Naive thymus-derived CD8-positive, alpha-beta T cell (primary cell): ENCODE measurements around the gene ABT1. TPM values are rescaled to one million over a fixed set of nuclear protein-coding genes. Genes with fewer than 3 reads are reported as not detected.

Experiments
- ATAC-seq, 2 donors: fragments of 150-1000 bp; cut with Tn5 transposase in 1 of 2; sonication (Bioruptor Pico), chemical (Tn5 transposase) in 1 of 2; 1 replicate in 1 of 2; 2 replicates in 1 of 2; pipeline ENCODE4 v1.10.0; 2021; ENCODE audit warnings: mild to moderate bottlenecking in 2 of 2, moderate library complexity in 2 of 2
- POLR2A ChIA-PET: fragments of 350-600 bp; sonication (Branson Sonifier 250); formaldehyde crosslinking; loops from one replicate; lab custom pipeline; 2021; ENCODE audit warnings: antibody characterized with exemption; lab: Charles Lee
- DNase-seq, 10 donors: peaks; one replicate each; pipeline versions ENCODE4 v3.0.0 to v3.0.0-alpha.2; 2020 to 2022
- H3K27ac Mint-ChIP-seq, 10 donors: one replicate each; pipeline ENCODE4 v1.8.0; 2020 to 2022; ENCODE audit warnings: mild to moderate bottlenecking in 10 of 10, mixed read lengths in 10 of 10, moderate library complexity in 4 of 10, inconsistent platforms in 1 of 10
- H3K27me3 Mint-ChIP-seq, 5 donors: one replicate each; pipeline ENCODE4 v1.8.0; 2021 to 2022; ENCODE audit warnings: mixed read lengths in 5 of 5
- H3K36me3 Mint-ChIP-seq, 3 donors: one replicate each; pipeline ENCODE4 v1.8.0; 2020 to 2022; ENCODE audit warnings: mixed read lengths in 3 of 3, mild to moderate bottlenecking in 2 of 3, inconsistent platforms in 1 of 3
- H3K4me1 Mint-ChIP-seq, 4 donors: one replicate each; pipeline ENCODE4 v1.8.0; 2021 to 2022; ENCODE audit warnings: mixed read lengths in 4 of 4
- H3K4me3 Mint-ChIP-seq, 10 donors: one replicate each; pipeline ENCODE4 v1.8.0; 2020 to 2022; ENCODE audit warnings: mild to moderate bottlenecking in 10 of 10, mixed read lengths in 10 of 10, moderate library complexity in 6 of 10, inconsistent platforms in 1 of 10
- H3K9me3 Mint-ChIP-seq, 9 donors: one replicate each; pipeline ENCODE4 v1.8.0; 2020 to 2022; ENCODE audit warnings: mixed read lengths in 9 of 9, mild to moderate bottlenecking in 3 of 9, inconsistent platforms in 1 of 9, moderate library complexity in 1 of 9
- polyA plus RNA-seq, 3 donors: library from polyadenylated mRNA; unstranded; fragments of 300-500 nt; fragmentation: Illumina TruSeq; gene quantifications; one replicate each; pipeline ENCODE4 v1.2.3, GENCODE V29; 2021
- total RNA-seq, 8 experiments: library from RNA in 2 of 8; stranded (reverse) in 2 of 8; gene quantifications; one replicate each; pipeline ENCODE4 v1.2.3 and lab custom pipeline; 2021 to 2026

The ABT1 gene
- total and polyA plus RNA-seq, 5 experiments from 2014 or later = 36.7 to 43.6 (median 41.8) TPM

- H3K27ac Mint-ChIP-seq = peak overlapping the region in 4 of 10 donors; percentile 38 to 98 (median 54)
- DNase-seq (no peak), ATAC-seq (no peak)
- peaks cover 0 to 23% (median 9%) of the 10 kb centered on the region in 9 donors for H3K9me3 Mint-ChIP-seq
- H3K4me1 Mint-ChIP-seq = peaks cover 10 to 32% (median 29%) of the 10 kb centered on the region in 4 donors
- peaks cover 0 to 15% (median 0%) of the 10 kb centered on the region in 5 donors for H3K27me3 Mint-ChIP-seq
- peak overlapping the region in 9 of 10 donors; percentile 34 to 88 (median 77) for H3K4me3 Mint-ChIP-seq
- POLR2A ChIA-PET = interaction anchor here (0.9 to 1.6 kb wide), 2 partner anchors 39 to 360 kb away, joined by 4 to 9 read pairs; partner anchors contain the start of gene HMGN4
- peaks cover 0 to 10% (median 0%) of the 10 kb centered on the region in 3 donors for H3K36me3 Mint-ChIP-seq
Measured at GRCh38 chr6:26576407-26576843, 20.3 kb upstream of the ABT1 start.

DNA sequence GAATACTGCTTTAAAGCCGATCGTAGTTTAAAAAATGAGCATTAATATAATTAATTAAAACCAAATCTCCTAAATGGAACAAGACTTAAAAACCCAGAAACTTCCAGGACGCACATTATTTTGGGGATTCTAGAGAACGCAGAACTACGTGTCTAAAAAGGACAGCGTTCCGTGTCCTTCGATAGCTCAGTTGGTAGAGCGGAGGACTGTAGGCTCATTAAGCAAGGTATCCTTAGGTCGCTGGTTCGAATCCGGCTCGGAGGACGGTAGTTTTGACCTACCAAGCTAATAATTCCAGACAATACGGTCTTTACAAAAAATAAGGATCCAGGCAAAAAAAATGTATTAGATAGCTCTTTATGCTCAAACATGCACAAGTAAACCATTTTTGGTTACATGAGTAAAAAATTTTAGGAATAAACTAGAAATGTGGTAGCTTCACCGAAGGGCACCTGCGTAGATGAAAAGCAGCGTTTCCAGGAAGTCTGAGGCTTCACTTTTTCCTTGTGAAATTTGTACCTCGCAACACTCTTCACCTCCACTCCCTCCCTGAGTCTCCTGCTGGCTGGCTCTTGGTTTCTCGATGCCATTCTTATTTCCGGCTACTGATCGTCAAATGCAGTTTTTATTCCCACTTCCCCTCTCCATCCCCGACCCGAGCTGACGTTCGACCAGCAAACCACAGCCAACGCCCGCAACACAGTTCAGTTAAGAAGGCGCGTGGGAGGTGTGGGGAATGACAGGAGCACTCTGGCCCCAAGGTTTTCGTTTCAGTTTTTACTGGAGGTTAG is 19.6 kb upstream of the ABT1 start:
- Mint-ChIP-seq H3K27ac (peak overlapping the region; percentile 11 to 98 (median 73)), H3K27me3 (peaks cover 0 to 15% (median 0%) of the 10 kb centered on the region in 5 donors), H3K4me1 (peaks cover 3 to 25% (median 22%) of the 10 kb centered on the region in 4 donors)

DNA sequence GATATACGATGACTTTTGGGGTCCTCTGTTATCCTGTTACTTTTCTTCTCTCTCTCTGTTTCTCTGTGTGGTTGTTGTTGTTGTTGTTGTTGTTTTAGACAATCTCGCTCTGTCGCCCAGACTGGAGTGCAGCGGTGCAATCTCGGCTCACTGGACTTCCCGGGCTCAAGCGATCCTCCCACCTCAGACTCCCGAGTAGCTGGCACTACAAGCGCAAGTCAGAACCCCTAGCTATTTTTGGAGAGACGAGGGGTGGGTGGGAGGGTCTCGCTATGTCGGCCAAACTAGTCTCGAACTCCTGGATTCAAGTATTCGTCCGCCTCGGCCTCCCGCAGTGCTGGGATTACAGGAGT is 19.1 kb upstream of the ABT1 start:
- Mint-ChIP-seq H3K4me1 (peaks cover 3 to 20% (median 18%) of the 10 kb centered on the region in 4 donors), H3K27me3 (peaks cover 0 to 17% (median 0%) of the 10 kb centered on the region in 5 donors), H3K36me3 (peaks cover 0 to 10% (median 0%) of the 10 kb centered on the region in 3 donors), H3K4me3 (peak overlapping the region; percentile 61 to 88 (median 78)), H3K9me3 (peaks cover 0 to 23% (median 9%) of the 10 kb centered on the region in 9 donors), H3K27ac (peak overlapping the region in 7 of 10 donors; percentile 60 to 98 (median 72))
- DNase-seq = no peak
- no peak for ATAC-seq
- POLR2A ChIA-PET = interaction anchor here (0.6 to 1.6 kb wide), 2 partner anchors 40 to 600 kb away, joined by 3 to 9 read pairs; partner anchors contain the start of gene HMGN4

More for the DNA sequence above, 19.6 kb upstream of the ABT1 start:
- ATAC-seq (peak; percentile 45 to 67), DNase-seq (peak in 6 of 10 donors; percentile 28 to 64 (median 49))
- H3K4me3 Mint-ChIP-seq = peak overlapping the region; percentile 61 to 88 (median 78)
- POLR2A ChIA-PET = interaction anchor here (0.6 to 1.6 kb wide), 3 partner anchors 40 to 600 kb away, joined by 3 to 9 read pairs (median 4); partner anchors contain the start of gene HMGN4
- peaks cover 0 to 23% (median 9%) of the 10 kb centered on the region in 9 donors for H3K9me3 Mint-ChIP-seq
- H3K36me3 Mint-ChIP-seq = peaks cover 0 to 10% (median 0%) of the 10 kb centered on the region in 3 donors

DNA sequence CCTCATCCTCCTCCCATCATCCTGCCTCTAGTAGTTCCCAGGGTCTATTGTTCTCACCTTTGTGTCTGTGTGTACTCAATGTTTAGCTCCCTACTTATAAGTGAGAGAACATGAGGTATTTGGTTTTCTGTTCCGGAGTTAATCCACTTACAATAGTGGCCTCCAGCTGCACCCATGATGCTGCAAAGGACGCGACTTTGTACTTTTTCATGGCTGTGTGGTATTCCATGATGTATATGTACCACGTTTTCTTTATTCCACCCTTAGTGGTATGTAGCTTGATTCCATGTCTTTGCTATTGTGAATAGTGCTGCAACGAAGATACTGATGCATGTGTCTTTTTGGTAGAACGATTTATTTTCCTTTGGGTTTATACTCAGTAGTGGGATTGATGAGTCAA is 18.5 kb upstream of the ABT1 start:
- DNase-seq = no peak
- Mint-ChIP-seq H3K27me3 (peaks cover 2 to 21% (median 4%) of the 10 kb centered on the region in 5 donors), H3K36me3 (peaks cover 0 to 10% (median 0%) of the 10 kb centered on the region in 3 donors), H3K4me1 (peaks cover 3 to 18% (median 15%) of the 10 kb centered on the region in 4 donors), H3K4me3 (peak overlapping the region in 9 of 10 donors; percentile 3 to 80 (median 45)), H3K9me3 (peaks cover 0 to 23% (median 9%) of the 10 kb centered on the region in 9 donors), H3K27ac (peak overlapping the region in 1 of 10 donors; percentile 18)
- ATAC-seq = no peak
- POLR2A ChIA-PET = interaction anchor here (0.8 to 1.1 kb wide), 2 partner anchors 9 to 11 kb away, joined by 3 read pairs; no protein-coding TSS in a partner anchor

DNA sequence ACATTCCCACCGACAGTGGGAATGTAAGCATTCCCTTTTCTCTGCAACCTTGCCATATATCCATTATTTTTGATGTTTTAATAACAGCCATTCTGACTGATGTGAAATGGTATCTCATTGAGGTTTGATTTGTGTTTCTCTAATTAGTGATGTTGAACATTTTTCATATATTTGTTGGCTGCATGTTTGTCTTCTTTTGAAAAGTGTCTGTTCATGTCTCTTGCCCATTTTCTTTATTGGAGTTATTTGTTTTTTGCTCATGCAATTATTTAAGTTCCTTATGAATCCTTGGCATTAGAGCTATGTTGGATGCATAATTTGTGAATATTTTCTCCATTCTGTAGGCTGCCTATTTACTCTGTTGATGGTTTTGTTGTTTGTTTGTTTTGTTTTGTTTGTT is 18.0 kb upstream of the ABT1 start:
- peaks cover 0 to 10% (median 0%) of the 10 kb centered on the region in 3 donors for H3K36me3 Mint-ChIP-seq
- POLR2A ChIA-PET = interaction anchor here (0.8 to 1.1 kb wide), 2 partner anchors 9 to 11 kb away, joined by 3 read pairs; no protein-coding TSS in a partner anchor
- H3K27me3 Mint-ChIP-seq = peaks cover 7 to 26% (median 9%) of the 10 kb centered on the region in 5 donors
- DNase-seq (no peak), ATAC-seq (no peak)
- H3K9me3 Mint-ChIP-seq = peaks cover 0 to 23% (median 9%) of the 10 kb centered on the region in 9 donors
- peaks cover 3 to 18% (median 15%) of the 10 kb centered on the region in 4 donors for H3K4me1 Mint-ChIP-seq
- no peak overlapping the region for H3K27ac Mint-ChIP-seq
- H3K4me3 Mint-ChIP-seq = peak overlapping the region in 7 of 10 donors; percentile 5 to 80 (median 29)

GRCh38 chr6:26581164-26581915 is 15.4 kb upstream of the ABT1 start:
- Mint-ChIP-seq H3K4me1 (peaks cover 2 to 18% (median 14%) of the 10 kb centered on the region in 4 donors), H3K4me3 (no peak overlapping the region), H3K9me3 (peaks cover 0 to 23% (median 9%) of the 10 kb centered on the region in 9 donors), H3K27ac (no peak overlapping the region), H3K27me3 (peaks cover 10 to 35% (median 17%) of the 10 kb centered on the region in 5 donors), H3K36me3 (peaks cover 0 to 10% (median 0%) of the 10 kb centered on the region in 3 donors)
- no peak for DNase-seq
- ATAC-seq = no peak
- POLR2A ChIA-PET = interaction anchor here (0.6 to 0.8 kb wide), 2 partner anchors 223 to 477 kb away, joined by 4 to 5 read pairs; no protein-coding TSS in a partner anchor

GRCh38 chr6:26588965-26589364 is 7.8 kb upstream of the ABT1 start:
- Mint-ChIP-seq H3K4me3 (no peak overlapping the region), H3K27me3 (peaks cover 9 to 46% (median 23%) of the 10 kb centered on the region in 5 donors), H3K36me3 (no peaks in the 10 kb centered on the region), H3K9me3 (no peaks in the 10 kb centered on the region), H3K27ac (peak overlapping the region in 1 of 10 donors; percentile 29), H3K4me1 (no peaks in the 10 kb centered on the region)
- DNase-seq (no peak), ATAC-seq (no peak)
- POLR2A ChIA-PET = interaction anchor here (0.7 to 1.6 kb wide), 2 partner anchors 10 to 11 kb away, joined by 3 read pairs; no protein-coding TSS in a partner anchor

GRCh38 chr6:26592649-26593048 is 4.1 kb upstream of the ABT1 start:
- Mint-ChIP-seq H3K27me3 (peaks cover 6 to 42% (median 20%) of the 10 kb centered on the region in 5 donors), H3K4me3 (no peak overlapping the region), H3K27ac (no peak overlapping the region), H3K4me1 (peaks cover 0 to 5% (median 2%) of the 10 kb centered on the region in 4 donors), H3K9me3 (no peaks in the 10 kb centered on the region), H3K36me3 (no peaks in the 10 kb centered on the region)
- POLR2A ChIA-PET = interaction anchor here (1.8 kb wide), 1 partner anchor 8 kb away, joined by 6 read pairs; no protein-coding TSS in a partner anchor
- ATAC-seq = no peak
- DNase-seq = no peak

GRCh38 chr6:26593278-26594130 is 3.2 kb upstream of the ABT1 start:
- POLR2A ChIA-PET = no interaction called here
- Mint-ChIP-seq H3K36me3 (peaks cover 0 to 8% (median 2%) of the 10 kb centered on the region in 3 donors), H3K27me3 (peaks cover 6 to 42% (median 20%) of the 10 kb centered on the region in 5 donors), H3K27ac (peak overlapping the region in 1 of 10 donors; percentile 9), H3K4me1 (peaks cover 4 to 14% (median 6%) of the 10 kb centered on the region in 4 donors), H3K4me3 (no peak overlapping the region), H3K9me3 (no peaks in the 10 kb centered on the region)
- no peak for DNase-seq
- ATAC-seq = no peak

GRCh38 chr6:26594131-26594498 is 2.6 kb upstream of the ABT1 start:
- Mint-ChIP-seq H3K36me3 (peaks cover 0 to 12% (median 6%) of the 10 kb centered on the region in 3 donors), H3K27me3 (peaks cover 6 to 41% (median 20%) of the 10 kb centered on the region in 5 donors), H3K4me1 (peaks cover 4 to 17% (median 8%) of the 10 kb centered on the region in 4 donors), H3K27ac (peak overlapping the region in 1 of 10 donors; percentile 9), H3K9me3 (no peaks in the 10 kb centered on the region), H3K4me3 (no peak overlapping the region)
- POLR2A ChIA-PET = interaction anchor here (1.4 to 1.5 kb wide), 2 partner anchors 25 to 470 kb away, joined by 3 to 4 read pairs; a partner anchor contains a TSS
- DNase-seq (no peak), ATAC-seq (no peak)
